ENCODE measurements around the gene SYCP3.

SYCP3 gene

GRCh38 chr12:101746661-101747060 lies 7.4 kb upstream of the SYCP3 start:
- no peak overlapping the region for H3K4me3 ChIP-seq (ENCODE audit: low read length)
- TF ChIP-seq CTCF (conservative IDR thresholded peaks at IDR 0.05; ENCODE audit: low read length): no peak
- DNase-seq (ENCODE audit: low read depth): peak; percentile 53

- TF ChIP-seq CTCF (conservative IDR thresholded peaks at IDR 0.05; ENCODE audit: low read length): no peak
- no peak for DNase-seq (ENCODE audit: low read depth)
- H3K4me3 ChIP-seq (ENCODE audit: low read length): no peak overlapping the region
These were observed 6.9 kb upstream of the SYCP3 start for GRCh38 chr12:101746196-101746595.

- DNase-seq (ENCODE audit: low read depth): no peak
- H3K4me3 ChIP-seq (ENCODE audit: low read length): no peak overlapping the region
- no peak for TF ChIP-seq CTCF (conservative IDR thresholded peaks at IDR 0.05; ENCODE audit: low read length)
These were observed 6.2 kb upstream of the SYCP3 start for GRCh38 chr12:101745481-101745880.

DNA sequence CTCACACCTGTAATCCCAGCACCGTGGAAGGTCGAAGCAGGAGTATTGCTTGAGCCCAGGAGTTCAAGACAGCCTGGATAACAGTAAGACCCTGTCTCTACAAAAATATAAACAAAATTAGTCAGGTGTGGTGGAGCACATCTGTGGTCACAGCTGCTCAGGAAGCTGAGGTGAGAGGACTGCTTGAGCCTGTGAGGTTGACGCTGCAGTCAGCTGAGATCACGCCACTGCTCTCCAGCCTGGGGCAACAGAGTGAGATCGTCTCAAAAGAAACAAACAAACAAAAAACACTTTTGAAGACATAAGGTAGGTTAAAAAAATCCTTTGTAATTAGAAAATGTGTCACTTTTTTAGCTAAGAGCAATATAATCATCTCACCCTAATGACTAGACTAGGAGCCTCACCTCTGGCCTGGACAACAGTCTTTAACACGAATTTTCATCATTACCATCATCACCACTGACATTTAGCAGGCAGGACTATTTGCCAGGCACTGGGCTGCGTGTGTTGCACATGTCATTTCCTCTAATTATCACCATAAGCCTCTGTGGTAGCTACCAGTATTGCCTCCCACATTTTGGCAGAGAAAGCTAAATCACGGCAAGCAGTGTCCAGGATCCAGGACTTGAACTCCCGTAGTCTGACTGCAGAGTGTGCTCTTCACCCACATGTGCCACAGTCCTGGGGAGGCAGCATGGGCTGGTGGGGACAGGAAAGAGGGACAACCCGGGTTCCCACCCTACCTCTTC lies 4.6 kb upstream of the SYCP3 start:
- DNase-seq (ENCODE audit: low read depth): peak; percentile 9
- TF ChIP-seq CTCF (conservative IDR thresholded peaks at IDR 0.05; ENCODE audit: low read length): no peak
- H3K4me3 ChIP-seq (ENCODE audit: low read length): no peak overlapping the region

DNA sequence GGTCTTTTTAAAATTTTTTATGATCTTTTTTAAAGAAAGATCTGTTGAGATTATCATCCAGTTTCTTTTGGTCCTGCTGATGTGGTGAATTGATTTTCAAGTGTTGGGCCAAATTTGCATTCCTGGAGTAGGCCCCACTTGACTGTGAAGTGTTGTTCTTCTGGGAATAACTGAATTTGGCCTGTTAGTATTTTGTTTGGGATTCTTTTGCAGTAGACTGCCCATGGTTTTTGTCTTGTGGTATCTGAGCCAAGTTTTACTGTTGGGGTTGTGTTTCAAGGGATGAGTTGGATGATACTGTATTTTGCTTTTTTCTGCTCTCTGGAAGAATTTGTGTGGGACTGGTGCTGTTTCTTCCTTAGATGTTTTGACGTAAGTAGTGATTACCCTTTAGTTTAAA lies 4.0 kb upstream of the SYCP3 start:
- DNase-seq (ENCODE audit: low read depth): peak; percentile 49
- no peak for TF ChIP-seq CTCF (conservative IDR thresholded peaks at IDR 0.05; ENCODE audit: low read length)
- H3K4me3 ChIP-seq (ENCODE audit: low read length): no peak overlapping the region

GRCh38 chr12:101740980-101741379 lies 1.7 kb upstream of the SYCP3 start:
- DNase-seq (ENCODE audit: low read depth): no peak
- H3K4me3 ChIP-seq (ENCODE audit: low read length): no peak overlapping the region
- TF ChIP-seq CTCF (conservative IDR thresholded peaks at IDR 0.05; ENCODE audit: low read length): no peak

DNA sequence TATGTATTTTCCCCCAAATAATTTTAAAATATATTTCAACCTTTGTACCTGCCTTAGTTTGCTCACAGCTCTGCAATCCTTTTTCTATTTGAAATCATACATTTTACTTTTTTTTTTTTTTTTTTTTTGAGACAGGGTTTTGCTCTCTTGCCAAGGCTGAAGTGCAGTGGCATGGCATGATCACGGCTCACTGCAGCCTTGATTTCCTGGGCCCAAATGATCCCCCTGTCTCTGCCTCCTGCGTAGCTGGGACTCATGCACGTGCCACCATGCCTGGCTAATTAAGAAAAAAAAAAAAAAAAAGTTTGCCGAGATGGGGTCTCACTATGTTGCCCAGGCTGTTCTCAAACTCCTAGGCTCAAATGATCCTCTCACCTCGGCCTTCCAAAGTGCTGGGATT lies 1.3 kb upstream of the SYCP3 start:
- no peak overlapping the region for H3K4me3 ChIP-seq (ENCODE audit: low read length)
- no peak for TF ChIP-seq CTCF (conservative IDR thresholded peaks at IDR 0.05; ENCODE audit: low read length)
- DNase-seq (ENCODE audit: low read depth): no peak

Measured in AG10803 (cell line).